Activated T-helper 1 cell treated with anti-CD3 and anti-CD28 coated beads, Interleukin-12 subunit alpha, Interleukin-12 subunit beta, Interleukin-2, Interleukin-4 antibody, amounts not matched to agents 30 ng/mL and 10 ng/mL and 1 ng/mL, durations not matched to agents 14 hours and 24 hours and 36 hours (primary cell): ENCODE measurements around the gene RAB40C. TPM values are rescaled to one million over a fixed set of nuclear protein-coding genes. Genes with fewer than 3 reads are reported as not detected.

ENCODE experiments used
- DNase-seq: peaks from one replicate; pipeline ENCODE4 v3.0.0; 2021; ENCODE audit warnings: low spot score
- H3K27ac Mint-ChIP-seq: one replicate; pipeline ENCODE4 v1.8.0; 2021; ENCODE audit warnings: mild to moderate bottlenecking, mixed read lengths
- H3K27me3 Mint-ChIP-seq: one replicate; pipeline ENCODE4 v1.8.0; 2022; ENCODE audit warnings: mild to moderate bottlenecking, moderate library complexity, mixed read lengths; ENCODE audit not compliant: insufficient read depth
- H3K36me3 Mint-ChIP-seq: one replicate; pipeline ENCODE4 v1.8.0; 2021; ENCODE audit warnings: low read depth, mixed read lengths
- H3K4me1 Mint-ChIP-seq: one replicate; pipeline ENCODE4 v1.8.0; 2021; ENCODE audit warnings: low read depth, mixed read lengths
- H3K4me3 Mint-ChIP-seq: one replicate; pipeline ENCODE4 v1.8.0; 2021; ENCODE audit warnings: mild to moderate bottlenecking, moderate library complexity, mixed read lengths
- H3K9me3 Mint-ChIP-seq: one replicate; pipeline ENCODE4 v1.8.0; 2021; ENCODE audit warnings: mixed read lengths
- intact Hi-C: fragments of 100-400 bp; cut with micrococcal nuclease; formaldehyde crosslinking; loops from one replicate; pipeline ENCODE4 v1.15.1; 2024
- total RNA-seq: library from RNA; stranded (reverse); gene quantifications from 2 replicates; pipeline ENCODE4 v1.2.3, GENCODE V29; 2022

Gene RAB40C
- total RNA-seq, 1 donor from 2014 or later = 15.2 TPM

DNA sequence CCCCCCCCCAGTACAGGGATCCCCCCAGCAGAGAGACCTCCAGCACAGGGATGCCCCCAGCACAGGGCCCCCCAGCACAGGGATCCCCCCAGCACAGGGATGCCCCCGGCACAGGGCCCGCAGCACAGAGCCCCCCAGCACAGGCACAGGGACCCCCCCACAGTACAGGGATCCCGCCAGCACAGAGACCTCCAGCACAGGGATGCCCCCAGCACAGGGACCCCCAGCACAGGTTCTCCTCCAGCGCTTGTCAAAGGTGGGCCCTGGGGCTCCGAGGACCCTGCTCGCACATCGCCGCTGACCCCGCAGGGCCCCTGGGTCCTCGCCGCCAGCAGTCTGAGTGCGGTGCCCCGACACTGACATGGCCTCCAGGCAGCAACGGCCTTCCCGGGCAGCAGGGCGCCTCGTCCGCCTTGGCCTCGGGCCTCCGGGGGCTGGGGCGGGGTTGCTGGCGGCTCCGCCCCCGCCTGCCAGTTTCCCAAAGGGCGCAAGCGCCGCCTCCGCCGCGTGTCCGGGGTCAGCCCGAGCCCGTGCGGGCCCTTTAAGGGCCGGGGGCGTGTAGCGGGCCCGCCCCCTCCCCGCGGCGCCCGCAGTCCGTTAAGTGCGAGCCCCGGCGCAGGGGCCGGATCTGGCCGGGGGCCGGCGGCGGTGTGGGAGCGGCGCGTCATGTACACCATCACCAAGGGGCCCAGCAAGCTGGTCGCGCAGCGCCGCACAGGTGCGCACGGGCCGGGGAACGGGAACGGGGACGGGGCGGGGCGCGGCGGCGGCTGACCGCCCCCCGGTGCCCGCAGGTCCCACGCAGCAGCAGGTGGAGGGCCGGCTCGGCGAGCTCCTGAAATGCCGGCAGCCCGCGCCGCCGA lies 51.7 kb downstream of the RAB40C start, which contains the start of gene MCRIP2:
TSS of gene MCRIP2 (plus strand) at position 503 of the 863 bp plus-strand sequence. CDS start at position 667, 164 bp downstream.
- H3K27ac Mint-ChIP-seq = no peak within 1 kb of the TSS
- H3K9me3 Mint-ChIP-seq = no peaks in the 10 kb centered on the region
- no peaks in the 10 kb centered on the region for H3K27me3 Mint-ChIP-seq
- H3K4me1 Mint-ChIP-seq = peaks cover 3% of the 10 kb centered on the region
- H3K36me3 Mint-ChIP-seq = peaks cover 2% of the 10 kb centered on the region
- peak; percentile 80 for DNase-seq
- intact Hi-C loops = loop anchor here (1.0 kb wide), 2 partner anchors 8 to 19 kb away; partner anchors contain the start of gene WDR90
- peak within 1 kb of the TSS; percentile 76 for H3K4me3 Mint-ChIP-seq

- intact Hi-C loops = no loop called here
- Mint-ChIP-seq H3K36me3 (peaks cover 2% of the 10 kb centered on the region), H3K4me1 (no peaks in the 10 kb centered on the region), H3K27me3 (no peaks in the 10 kb centered on the region), H3K27ac (no peak overlapping the region), H3K4me3 (peak overlapping the region; percentile 76), H3K9me3 (no peaks in the 10 kb centered on the region)
- no peak for DNase-seq
Measured at GRCh38 chr16:642189-643049, 52.6 kb downstream of the RAB40C start.

DNA sequence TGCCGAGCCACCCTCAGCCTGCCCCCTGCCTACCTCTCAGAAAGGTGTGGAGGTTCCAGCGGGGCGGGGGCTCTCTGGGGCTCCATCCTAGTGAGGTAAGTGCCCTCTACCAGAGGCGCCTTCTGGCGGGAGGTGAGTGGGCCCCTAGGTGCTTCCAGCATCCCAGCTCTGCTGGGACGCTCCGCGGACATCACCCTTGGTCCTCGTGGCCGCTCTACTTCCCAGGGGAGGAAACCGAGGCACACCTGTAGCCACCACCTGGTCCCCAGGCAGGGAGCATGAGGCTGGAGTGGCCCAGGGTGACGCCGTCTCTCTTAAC lies 53.1 kb downstream of the RAB40C start:
- no peaks in the 10 kb centered on the region for H3K27me3 Mint-ChIP-seq
- H3K36me3 Mint-ChIP-seq = peaks cover 2% of the 10 kb centered on the region
- H3K27ac Mint-ChIP-seq = no peak overlapping the region
- no peaks in the 10 kb centered on the region for H3K4me1 Mint-ChIP-seq
- no peak for DNase-seq
- intact Hi-C loops = no loop called here
- no peaks in the 10 kb centered on the region for H3K9me3 Mint-ChIP-seq
- H3K4me3 Mint-ChIP-seq = peak overlapping the region; percentile 76

DNA sequence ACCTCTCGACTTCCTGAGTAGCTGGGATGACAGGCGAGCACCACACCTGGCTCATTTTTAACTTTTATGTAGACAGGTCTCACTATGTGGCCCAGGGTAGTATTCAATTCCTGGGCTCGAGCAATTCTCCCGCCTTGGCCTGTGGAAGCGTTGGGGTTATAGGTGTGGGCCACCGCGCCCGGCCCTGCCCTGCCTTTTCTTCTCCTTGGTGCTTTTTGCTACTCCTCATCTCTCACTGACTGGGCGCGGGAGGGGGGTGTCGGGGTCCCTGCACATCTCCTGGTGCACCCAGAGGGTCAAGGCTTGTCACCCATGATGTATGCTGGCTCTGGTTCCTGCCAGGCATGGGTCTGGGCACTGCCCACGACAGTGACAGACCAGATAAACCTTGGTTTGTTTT lies 54.7 kb downstream of the RAB40C start:
- Mint-ChIP-seq H3K4me3 (peak overlapping the region; percentile 76), H3K9me3 (no peaks in the 10 kb centered on the region), H3K27me3 (no peaks in the 10 kb centered on the region), H3K36me3 (peaks cover 2% of the 10 kb centered on the region), H3K4me1 (no peaks in the 10 kb centered on the region), H3K27ac (no peak overlapping the region)
- no peak for DNase-seq
- intact Hi-C loops = no loop called here

GRCh38 chr16:645852-646678 lies 56.2 kb downstream of the RAB40C start:
- no peak overlapping the region for H3K27ac Mint-ChIP-seq
- no peak for DNase-seq
- intact Hi-C loops = no loop called here
- H3K27me3 Mint-ChIP-seq = no peaks in the 10 kb centered on the region
- H3K9me3 Mint-ChIP-seq = no peaks in the 10 kb centered on the region
- no peak overlapping the region for H3K4me3 Mint-ChIP-seq
- H3K36me3 Mint-ChIP-seq = peaks cover 2% of the 10 kb centered on the region
- H3K4me1 Mint-ChIP-seq = no peaks in the 10 kb centered on the region

GRCh38 chr16:646679-647172 lies 56.9 kb downstream of the RAB40C start:
- H3K4me3 Mint-ChIP-seq = no peak overlapping the region
- no peak for DNase-seq
- no peaks in the 10 kb centered on the region for H3K27me3 Mint-ChIP-seq
- peaks cover 2% of the 10 kb centered on the region for H3K36me3 Mint-ChIP-seq
- H3K4me1 Mint-ChIP-seq = no peaks in the 10 kb centered on the region
- H3K27ac Mint-ChIP-seq = no peak overlapping the region
- no peaks in the 10 kb centered on the region for H3K9me3 Mint-ChIP-seq
- intact Hi-C loops = no loop called here

DNA sequence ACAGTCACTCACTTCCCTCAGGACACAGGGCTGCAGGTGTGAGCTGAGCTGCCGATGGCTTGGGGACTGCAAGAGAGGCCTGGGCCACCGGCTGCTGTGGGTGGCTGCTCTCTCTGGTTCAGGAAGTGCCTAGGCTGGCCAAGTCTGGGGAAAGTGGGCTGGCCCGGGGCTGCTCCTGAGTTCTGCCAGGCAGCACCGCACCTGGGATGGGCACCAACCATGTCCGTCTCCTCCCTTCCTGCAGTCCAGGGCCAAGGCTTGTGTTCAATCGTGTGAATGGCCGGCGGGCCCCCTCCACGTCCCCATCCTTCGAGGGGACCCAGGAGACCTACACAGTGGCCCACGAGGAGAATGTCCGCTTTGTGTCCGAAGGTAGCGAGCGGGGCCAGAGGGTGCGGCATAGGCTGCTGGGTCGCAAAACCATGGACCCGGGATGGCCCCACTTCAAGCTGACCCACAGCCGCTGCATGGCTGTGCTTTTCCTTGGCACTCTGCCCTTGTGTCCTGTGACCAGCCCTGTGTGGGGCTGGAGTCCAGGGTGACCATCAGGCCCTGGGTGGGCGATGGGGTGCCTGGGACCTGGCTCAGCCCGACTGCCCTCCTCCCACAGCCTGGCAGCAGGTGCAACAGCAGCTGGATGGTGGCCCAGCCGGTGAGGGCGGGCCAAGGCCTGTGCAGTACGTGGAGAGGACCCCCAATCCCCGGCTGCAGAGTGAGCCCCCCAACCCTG lies 57.5 kb downstream of the RAB40C start:
- Mint-ChIP-seq H3K9me3 (no peaks in the 10 kb centered on the region), H3K4me1 (no peaks in the 10 kb centered on the region), H3K36me3 (peaks cover 2% of the 10 kb centered on the region), H3K27me3 (no peaks in the 10 kb centered on the region), H3K4me3 (no peak overlapping the region), H3K27ac (no peak overlapping the region)
- intact Hi-C loops = no loop called here
- no peak for DNase-seq

GRCh38 chr16:648071-648780 lies 58.4 kb downstream of the RAB40C start:
- intact Hi-C loops = no loop called here
- no peak for DNase-seq

DNA sequence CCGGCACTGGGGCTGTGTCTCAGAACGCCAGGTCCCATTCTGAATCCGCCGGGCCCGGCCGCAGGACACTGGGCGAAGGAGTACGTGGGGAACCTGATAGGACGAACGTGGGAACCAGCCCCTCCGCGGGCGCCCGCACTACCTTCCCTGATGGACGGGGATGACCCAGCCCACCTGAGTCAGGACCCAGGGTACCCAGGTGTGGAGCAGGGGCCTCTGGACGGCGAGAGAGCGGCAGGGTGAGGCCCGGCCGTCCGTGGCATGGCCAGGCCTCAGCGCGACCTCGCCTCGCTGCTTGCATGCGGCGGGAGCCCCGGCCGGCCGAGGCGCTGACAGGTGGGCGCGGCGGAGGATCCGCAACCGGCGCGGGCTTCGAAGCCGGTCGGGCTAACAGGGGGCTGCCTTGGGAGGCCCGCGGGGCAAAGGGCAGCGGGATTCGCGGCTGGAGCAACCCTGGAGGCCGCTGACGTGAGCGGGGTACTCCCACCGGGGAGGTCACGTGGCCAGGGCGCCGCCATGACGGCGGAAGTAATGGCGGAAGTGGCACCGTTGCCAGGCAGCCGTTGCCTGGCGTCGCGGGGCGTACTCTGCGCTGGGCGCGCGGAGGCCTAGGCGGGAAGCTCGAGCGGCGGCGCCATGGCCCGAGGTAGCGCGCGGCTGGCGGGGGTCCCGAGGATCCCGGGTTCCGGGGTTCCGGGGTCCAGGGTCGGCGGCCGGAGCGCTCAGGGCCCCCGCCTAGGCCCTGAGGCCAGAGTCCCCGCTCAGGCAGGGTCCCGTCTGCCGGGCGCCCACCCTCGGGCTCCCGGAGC lies 59.1 kb downstream of the RAB40C start, which contains the start of gene WDR90:
TSS of gene WDR90 (plus strand) at position 585 of the 809 bp plus-strand sequence. CDS start at position 637, 52 bp downstream.
- DNase-seq = peak; percentile 92
- Mint-ChIP-seq H3K4me3 (peak within 1 kb of the TSS; percentile 84), H3K9me3 (no peaks in the 10 kb centered on the region), H3K4me1 (no peaks in the 10 kb centered on the region), H3K36me3 (peaks cover 2% of the 10 kb centered on the region), H3K27me3 (no peaks in the 10 kb centered on the region), H3K27ac (peak within 1 kb of the TSS; percentile 68)
- intact Hi-C loops = loop anchor here (1.0 kb wide), 5 partner anchors 8 to 35 kb away; partner anchors contain the start of genes JMJD8, MCRIP2 and METTL26

More at GRCh38 chr16:648071-648780, 58.4 kb downstream of the RAB40C start:
- Mint-ChIP-seq H3K4me3 (peak overlapping the region; percentile 84), H3K4me1 (no peaks in the 10 kb centered on the region), H3K27ac (peak overlapping the region; percentile 68), H3K36me3 (peaks cover 2% of the 10 kb centered on the region), H3K27me3 (no peaks in the 10 kb centered on the region), H3K9me3 (no peaks in the 10 kb centered on the region)

GRCh38 chr16:649631-650030 lies 59.8 kb downstream of the RAB40C start:
- Mint-ChIP-seq H3K27ac (peak overlapping the region; percentile 44), H3K9me3 (no peaks in the 10 kb centered on the region), H3K4me3 (peak overlapping the region; percentile 77), H3K27me3 (no peaks in the 10 kb centered on the region), H3K36me3 (peaks cover under 1% of the 10 kb centered on the region), H3K4me1 (no peaks in the 10 kb centered on the region)
- DNase-seq = no peak
- intact Hi-C loops = loop anchor here (1.0 kb wide), 5 partner anchors 8 to 35 kb away; partner anchors contain the start of genes JMJD8, MCRIP2 and METTL26
